ENCODE results near the gene RAB20. TPM values are rescaled to one million over a fixed set of nuclear protein-coding genes. Genes with fewer than 3 reads are reported as not detected.
"Not testable (repeated sequence)": the region's sequence is repeated elsewhere in the genome, so short reads cannot be mapped to it uniquely, and the experiment has no call there.

RAB20 gene
- total RNA-seq, 1 experiment from 2014 or later: 30.5 TPM

DNA sequence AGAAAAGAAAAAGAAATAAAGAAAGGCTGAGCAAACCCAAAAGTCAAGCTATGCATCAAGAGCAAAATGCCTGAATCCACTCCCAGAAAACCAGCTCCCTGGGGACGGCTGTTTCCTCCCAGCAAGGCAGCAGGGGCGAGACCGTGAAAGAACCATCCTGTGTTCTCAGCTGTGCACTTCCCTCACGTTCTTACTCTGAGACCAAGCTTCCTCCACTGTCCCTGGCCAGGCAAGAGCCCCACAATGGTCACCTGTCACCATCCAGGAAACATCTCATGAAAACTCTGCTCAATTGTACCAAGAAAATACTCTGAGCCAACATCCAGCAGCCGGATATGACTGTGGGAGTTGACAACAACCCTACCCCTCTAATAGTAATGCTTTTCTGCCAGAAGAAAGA is 22.9 kb downstream of the RAB20 start:
- in situ Hi-C loops (cut with HindIII; ENCODE audit: low pct_unique_long_range_greater_than_20kb, low sequenced_read_pairs): no loop called here
- DNase-seq (ENCODE audit: low read depth): no peak

DNA sequence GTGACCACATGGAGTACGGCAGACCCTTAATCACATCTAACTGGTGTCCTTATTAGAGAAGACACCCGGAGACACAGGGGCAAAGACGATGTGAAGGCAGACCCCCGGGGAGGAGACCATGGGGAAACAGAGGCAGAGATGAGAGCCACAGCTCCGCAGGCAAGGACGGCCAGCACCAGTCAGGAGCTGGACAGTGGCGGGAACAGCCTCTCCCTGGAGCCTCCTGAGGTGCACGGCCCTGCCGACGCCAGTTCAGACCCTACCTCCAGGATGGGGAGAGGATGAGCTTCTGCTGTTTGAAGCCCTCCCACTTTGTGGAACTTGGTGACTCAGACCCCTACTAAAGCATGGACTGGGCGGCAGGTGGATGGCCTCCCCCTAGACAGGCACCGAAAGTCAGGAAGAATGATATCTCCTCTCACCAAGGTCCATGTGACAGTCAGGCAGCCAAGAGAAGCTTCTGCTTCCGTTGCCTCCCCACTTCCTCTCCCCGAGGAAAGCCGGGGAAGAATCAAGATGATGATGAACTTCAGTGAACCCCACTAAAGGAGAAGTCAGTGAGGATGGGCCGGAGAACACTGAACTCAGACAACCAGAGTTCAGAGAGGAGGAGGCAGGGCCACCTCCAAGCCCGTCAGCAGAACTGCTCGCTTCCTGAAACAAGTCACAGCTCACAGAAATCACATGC is 25.4 kb downstream of the RAB20 start:
- no peak for DNase-seq (ENCODE audit: low read depth)
- in situ Hi-C loops (cut with HindIII; ENCODE audit: low pct_unique_long_range_greater_than_20kb, low sequenced_read_pairs): no loop called here

DNA sequence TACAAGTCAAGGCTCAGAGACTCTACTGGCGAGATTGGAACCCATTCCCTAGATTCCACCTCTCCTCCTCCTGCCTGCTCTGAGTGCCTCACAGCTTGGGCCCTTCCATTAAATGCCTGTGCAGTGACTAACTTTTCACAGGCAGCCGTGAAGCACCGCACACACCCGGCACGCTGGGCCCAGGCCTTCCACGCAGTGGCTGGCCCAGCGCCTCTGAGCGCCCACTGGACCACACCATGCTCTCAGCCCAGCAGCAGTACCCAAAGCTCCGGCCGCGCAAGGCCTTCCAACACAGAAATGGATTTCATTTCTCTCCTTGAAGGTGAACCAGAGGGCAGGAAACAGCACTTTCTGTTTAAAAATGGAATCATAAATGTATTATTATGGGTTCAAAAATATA is 26.0 kb downstream of the RAB20 start:
- no peak for DNase-seq (ENCODE audit: low read depth)
- in situ Hi-C loops (cut with HindIII; ENCODE audit: low pct_unique_long_range_greater_than_20kb, low sequenced_read_pairs): no loop called here

DNA sequence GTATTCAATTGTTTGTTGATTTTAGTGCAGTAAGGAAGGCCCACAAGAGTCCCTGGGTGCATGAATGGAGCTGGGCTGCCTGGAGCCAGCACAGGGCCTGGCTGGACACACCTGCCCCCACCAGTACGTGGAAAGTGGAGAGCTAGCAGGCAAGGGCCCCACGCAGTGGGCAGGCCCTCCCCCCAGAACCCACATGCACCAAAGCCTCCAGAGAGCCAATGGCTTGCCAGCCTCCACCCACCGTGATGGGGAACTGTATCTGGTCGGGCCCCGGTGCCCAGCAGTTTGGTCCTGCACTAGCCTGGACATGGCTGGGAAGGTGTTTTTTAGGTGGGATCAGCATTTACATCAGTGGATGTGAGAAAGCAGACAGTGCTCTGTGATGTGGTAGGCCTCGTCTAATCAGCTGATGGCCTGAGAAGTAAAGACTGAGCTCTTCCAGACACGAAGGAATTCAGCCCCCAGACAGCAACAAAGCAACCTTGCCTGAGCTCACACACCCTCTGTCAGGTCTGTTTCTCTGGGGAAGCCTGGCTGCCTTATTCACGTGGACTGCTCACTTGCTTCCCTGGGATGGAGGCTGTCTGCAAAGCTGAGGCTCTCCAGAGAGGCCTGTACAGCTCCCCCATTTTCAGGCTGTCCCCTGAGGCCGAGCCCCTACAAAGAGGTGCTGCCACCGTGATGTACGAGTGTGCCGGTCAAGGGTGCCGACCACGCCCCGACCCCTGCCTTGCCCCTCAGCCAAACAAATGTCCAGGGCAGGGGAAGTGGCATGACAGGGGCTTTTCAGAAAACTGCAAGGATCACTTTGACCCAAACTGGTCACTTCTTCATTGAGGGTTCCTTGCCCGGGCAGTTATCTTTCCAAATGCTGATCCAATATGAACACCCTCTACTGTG is 27.5 kb downstream of the RAB20 start:
- no peak for DNase-seq (ENCODE audit: low read depth)
- in situ Hi-C loops (cut with HindIII; ENCODE audit: low pct_unique_long_range_greater_than_20kb, low sequenced_read_pairs): no loop called here

DNA sequence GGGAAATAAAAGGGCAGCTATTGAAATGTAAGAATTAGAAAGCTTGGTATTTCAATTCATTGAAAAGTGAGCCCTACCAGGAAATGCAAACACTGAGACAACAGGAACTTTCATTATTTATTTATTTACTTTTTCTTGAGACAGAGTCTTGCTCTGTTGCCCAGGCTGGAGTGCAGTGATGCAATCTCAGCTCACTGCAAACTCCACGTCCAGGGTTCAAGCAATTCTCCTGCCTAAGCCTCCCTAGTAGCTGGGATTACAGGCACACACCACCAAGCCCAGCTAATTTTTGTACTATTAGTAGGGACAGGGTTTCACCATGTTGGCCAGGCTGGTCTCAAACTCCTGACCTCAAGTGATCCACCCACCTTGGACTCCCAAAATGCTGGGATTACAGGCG is 29.3 kb downstream of the RAB20 start:
- DNase-seq (ENCODE audit: low read depth); in situ Hi-C loops (cut with HindIII; ENCODE audit: low pct_unique_long_range_greater_than_20kb, low sequenced_read_pairs): not testable (repeated sequence)

DNA sequence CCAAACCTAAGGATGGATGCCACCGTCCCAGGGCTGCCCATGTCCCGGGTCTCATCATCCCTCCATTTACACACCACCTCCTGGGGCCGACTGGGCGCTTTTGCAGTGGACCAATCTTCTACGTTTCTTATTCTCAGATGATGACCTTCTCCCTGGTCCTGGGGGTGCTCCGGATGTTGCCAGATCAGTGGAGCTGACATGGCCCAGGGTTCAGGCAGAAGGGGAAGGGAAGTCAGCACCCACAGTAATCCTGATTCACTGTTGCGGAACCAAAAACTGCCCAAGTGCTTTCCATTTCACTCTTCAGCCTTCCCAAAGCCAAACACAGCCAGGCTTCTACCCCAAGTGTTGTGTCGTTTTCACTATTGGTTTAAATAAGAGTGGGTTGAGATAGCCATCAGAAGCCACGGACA is 29.8 kb downstream of the RAB20 start:
- in situ Hi-C loops (cut with HindIII; ENCODE audit: low pct_unique_long_range_greater_than_20kb, low sequenced_read_pairs): no loop called here

DNA sequence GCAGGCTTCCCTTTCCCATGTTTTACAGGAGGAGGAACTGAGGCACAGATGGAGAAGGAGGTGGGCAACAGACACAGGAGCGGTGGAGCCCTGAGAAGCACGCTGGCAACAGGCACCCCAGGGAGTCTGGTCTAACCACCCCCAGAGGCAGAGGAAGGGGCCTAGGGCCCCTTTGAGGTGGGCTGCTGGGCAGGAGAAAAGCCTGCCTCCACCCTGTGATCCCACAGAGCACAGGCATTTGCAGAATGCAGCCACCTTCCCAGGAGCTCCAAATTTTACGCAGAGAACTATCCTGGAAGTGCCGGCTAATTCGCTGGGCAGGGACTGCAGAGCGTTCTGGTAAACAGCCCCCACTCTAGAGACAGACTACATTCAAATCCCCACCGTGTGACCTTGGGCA is 30.4 kb downstream of the RAB20 start:
- DNase-seq (ENCODE audit: low read depth): no peak
- in situ Hi-C loops (cut with HindIII; ENCODE audit: low pct_unique_long_range_greater_than_20kb, low sequenced_read_pairs): no loop called here

More for the DNA sequence above, 29.8 kb downstream of the RAB20 start:
- no peak for DNase-seq (ENCODE audit: low read depth)

DNA sequence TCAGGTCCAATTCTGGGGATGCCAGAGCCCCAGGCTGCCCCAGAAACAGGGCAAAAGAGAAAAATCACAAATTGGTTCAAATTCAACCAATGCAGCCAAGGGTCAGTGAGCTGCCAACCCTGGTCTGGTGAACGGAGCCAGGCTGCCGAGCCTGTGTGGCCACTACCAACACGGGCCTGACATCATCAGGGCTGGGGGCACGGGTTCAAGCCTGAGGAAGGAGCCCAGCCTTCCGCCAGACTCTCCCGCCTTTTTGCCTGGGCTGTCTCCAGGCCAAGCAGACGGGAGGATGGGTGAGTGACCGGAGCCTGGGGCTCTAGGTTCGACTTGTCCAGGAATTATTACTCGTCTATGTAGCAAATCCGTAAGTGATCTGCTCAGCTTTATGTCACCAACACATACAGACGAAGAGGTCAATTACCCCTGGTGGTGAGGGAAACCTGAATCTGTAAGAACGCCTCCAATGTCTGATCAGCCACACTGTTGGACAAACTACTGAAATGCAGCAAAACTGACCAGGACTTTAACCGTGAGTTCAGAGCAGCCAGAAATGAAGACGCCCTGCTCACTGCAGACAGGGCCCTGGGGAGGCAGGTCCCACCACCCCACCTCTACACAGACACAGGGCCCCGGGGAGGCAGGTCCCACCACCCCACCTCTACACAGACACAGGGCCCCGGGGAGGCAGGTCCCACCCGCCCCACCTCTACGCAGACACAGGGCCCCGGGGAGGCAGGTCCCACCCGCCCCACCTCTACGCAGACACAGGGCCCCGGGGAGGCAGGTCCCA is 31.8 kb downstream of the RAB20 start:
- in situ Hi-C loops (cut with HindIII; ENCODE audit: low pct_unique_long_range_greater_than_20kb, low sequenced_read_pairs): no loop called here
- DNase-seq (ENCODE audit: low read depth): no peak

DNA sequence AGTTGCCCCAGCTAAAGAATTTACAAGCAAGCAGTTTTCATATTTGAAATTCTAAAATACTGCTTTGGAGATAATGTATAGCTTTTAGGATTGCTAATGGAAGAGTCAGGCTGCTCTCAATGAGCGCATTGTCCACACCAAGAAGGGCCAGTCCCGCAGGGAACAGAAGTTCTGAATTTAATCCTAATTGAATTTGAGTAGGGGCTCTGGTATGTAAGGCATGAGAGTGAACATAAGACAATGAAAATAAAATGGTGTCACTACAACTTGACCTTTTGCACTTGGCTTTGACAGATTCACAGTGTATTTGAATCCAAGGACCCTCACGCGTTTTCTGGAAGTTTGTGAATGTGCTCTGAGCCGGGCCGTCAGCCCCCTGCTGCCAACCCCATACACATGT is 32.6 kb downstream of the RAB20 start:
- in situ Hi-C loops (cut with HindIII; ENCODE audit: low pct_unique_long_range_greater_than_20kb, low sequenced_read_pairs): no loop called here
- DNase-seq (ENCODE audit: low read depth): no peak

DNA sequence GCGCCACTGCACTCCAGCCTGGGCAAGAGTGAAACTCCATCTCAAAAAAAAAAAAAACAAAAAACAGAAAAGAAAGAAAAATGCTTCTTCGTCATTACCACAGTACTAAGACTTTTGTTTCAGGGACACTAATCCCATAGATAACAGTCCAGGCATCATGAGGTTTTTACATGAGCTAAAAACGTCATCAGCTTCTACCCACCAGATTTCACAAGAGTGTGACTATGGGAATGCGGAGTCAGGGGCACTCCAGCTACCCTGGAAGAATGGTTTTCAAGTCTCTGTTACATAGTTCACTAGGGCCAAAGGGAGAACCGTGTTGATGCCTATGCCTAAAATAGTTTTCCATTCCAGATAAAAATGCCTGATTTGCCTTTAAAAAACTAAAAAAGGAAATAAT is 33.2 kb downstream of the RAB20 start:
- in situ Hi-C loops (cut with HindIII; ENCODE audit: low pct_unique_long_range_greater_than_20kb, low sequenced_read_pairs): no loop called here
- DNase-seq (ENCODE audit: low read depth): no peak

DNA sequence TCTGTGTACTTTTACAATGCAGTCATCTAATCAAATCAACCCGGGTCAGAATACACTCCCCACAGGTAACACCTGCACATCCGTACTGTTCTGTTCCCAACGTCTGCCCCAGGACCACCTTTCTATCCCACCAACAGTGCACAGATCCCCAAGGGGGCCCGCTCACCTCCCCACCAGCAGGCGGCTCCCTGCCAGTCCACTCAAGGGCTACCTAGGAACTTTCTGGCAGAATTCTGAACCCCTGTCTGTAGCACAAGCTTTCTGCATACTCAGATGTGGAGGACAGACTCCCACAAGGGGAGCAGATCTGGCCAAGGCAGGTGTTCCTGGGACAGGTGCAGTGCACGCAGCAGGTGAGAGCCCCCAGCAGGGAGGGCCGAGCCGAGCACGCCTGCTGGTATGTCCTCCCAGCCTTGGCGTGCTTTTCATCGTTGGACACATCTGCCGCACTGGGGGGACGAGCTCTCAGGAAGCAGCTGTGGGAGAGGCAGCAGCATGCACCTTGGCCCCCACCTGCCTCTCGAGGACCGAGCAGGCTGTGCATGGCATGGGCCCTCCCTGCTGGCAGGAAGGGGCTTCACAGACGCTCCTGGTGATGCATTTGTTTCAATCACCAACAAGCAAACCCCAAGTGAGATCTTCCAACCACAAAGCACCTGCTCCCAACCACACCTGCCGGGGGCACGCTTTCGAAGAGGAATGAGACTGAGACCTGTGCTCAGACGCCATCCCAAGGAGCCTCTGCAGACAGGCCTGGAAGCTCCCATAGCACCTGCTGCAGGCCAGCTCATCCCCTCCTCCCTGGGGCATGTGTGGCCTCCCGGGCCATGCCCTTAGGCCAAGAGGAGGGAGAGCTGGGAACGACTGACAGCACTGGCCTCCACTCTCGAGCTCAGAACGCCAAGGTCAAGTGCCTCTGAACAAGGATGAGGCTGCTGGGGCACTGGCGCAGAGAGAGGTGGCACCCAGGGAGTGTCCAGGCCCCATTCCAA is 35.9 kb downstream of the RAB20 start:
- DNase-seq (ENCODE audit: low read depth): no peak
- in situ Hi-C loops (cut with HindIII; ENCODE audit: low pct_unique_long_range_greater_than_20kb, low sequenced_read_pairs): no loop called here

DNA sequence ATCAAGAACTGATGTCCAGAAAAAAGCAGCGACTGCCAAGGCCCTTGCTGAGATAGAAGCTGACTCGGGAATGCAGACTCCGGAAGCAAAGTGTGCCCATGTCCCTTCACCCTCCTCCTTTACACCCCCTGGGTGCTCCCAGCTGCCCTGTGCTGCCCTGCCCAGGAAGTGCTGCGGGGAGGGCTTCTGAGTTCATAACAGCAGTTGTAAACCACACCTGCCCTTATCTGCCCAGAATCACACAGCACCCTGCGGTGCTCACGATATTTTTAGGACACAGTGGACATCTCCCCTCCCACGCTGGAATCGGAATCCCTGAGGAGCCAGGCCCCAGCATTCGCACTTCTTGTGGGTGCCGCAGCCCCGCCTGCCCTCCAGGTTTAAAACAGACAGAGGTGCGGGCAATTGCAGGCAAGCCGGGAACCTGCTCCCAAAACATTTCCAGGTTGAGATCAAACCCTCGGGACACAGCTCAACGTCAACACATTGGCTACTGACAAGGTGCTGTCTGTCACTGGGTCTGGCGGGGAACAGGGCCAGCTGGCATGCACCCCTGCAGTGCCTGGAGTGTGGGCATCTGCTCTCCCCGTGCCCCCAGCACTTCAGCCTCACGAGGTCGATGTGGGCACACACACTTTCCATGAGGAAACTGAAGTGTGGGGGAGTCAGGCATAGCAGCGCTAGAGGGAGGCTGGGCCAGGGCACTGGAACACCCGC is 36.8 kb downstream of the RAB20 start:
- DNase-seq (ENCODE audit: low read depth): no peak
- in situ Hi-C loops (cut with HindIII; ENCODE audit: low pct_unique_long_range_greater_than_20kb, low sequenced_read_pairs): no loop called here

DNA sequence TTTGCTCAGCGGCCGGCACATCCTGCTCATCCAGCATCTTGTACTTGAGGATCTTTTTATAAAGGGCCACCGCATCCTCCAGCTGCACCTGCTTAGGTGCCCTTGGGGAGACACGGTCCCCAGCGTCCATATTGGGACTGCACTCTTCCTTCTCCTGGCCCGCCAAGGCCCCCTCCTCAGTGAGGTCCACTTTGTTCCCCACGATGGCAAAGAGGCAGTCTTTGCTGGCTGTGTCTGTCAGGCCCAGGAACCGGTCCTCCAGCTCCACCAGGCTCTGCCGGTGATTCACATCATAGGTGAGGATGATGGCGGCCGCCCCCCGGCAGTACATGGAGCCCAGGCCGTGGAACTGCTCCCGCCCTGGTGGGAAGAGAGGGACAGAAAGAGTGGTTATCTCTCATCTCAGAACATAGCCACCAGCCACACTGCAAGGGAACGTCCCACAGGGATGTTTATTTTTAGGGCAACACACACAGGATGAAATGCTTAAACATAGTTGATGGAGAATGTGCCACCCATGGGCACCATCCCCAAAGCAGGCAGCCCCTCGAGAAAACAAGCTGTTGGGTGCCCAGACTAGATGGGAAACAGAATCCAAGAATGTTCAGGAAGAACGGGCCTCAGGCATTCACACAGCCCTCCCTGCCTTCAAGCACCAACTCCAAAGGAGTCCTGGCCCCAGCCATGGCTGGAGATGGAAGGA is 37.5 kb downstream of the RAB20 start:
- DNase-seq (ENCODE audit: low read depth): no peak
- in situ Hi-C loops (cut with HindIII; ENCODE audit: low pct_unique_long_range_greater_than_20kb, low sequenced_read_pairs): no loop called here

DNA sequence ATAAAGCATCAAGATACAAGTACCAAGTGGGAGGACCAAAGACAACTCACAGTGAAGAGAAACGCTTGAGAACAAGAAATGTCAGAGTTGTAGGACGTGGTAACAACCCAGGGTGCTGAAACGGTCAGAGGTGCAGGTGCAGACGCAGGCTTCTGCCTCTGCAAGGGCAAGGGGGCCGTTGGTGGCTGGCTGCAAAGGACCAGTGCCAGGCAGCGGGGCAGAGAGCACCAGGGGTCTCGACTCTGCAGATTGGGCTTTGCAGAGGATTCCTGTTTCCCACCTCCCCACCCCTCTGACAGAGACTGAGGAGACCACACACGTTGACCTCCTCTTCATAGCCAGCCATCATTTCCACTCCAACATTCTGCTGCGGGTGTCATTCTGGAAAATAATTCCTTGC is 38.3 kb downstream of the RAB20 start:
- in situ Hi-C loops (cut with HindIII; ENCODE audit: low pct_unique_long_range_greater_than_20kb, low sequenced_read_pairs): no loop called here
- no peak for DNase-seq (ENCODE audit: low read depth)

DNA sequence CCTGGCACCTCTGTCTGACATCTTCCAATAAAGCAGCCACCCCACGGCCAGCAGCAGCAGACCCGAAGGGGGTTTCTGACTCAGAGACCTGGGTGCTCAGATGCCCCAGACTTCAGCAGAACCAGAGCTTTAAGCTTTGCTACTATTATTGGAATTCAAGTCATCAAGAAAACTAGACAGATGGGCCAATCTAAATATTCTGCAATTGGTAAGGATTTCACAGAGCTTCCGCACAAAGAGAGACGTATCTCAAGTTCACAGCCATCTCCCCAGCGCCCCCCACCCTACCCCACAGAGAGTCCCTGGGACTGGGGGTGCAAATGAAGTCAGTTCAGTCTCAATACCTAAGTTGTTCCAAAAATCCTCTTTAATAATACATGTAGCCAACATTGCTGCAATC is 38.8 kb downstream of the RAB20 start:
- DNase-seq (ENCODE audit: low read depth): no peak
- in situ Hi-C loops (cut with HindIII; ENCODE audit: low pct_unique_long_range_greater_than_20kb, low sequenced_read_pairs): no loop called here

DNA sequence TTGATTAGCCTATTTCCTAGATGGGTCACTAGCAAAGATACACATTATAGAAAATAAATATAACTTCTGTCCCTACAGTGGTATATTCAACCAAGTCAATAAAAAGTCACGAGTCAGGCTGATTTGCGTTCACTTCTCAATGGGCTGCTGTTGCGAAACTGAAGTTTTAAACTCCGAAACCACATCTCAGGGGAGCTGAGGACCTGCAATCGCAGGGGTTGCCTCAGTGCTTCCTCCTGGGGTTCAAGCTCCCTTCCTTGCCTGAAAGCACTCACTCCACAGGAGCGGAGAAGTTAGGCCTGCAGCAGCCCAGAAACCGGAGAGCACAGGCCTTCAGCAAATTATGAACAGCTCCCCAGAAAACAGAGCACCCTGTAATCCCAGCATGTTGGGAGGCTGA is 39.6 kb downstream of the RAB20 start:
- no peak for DNase-seq (ENCODE audit: low read depth)
- in situ Hi-C loops (cut with HindIII; ENCODE audit: low pct_unique_long_range_greater_than_20kb, low sequenced_read_pairs): no loop called here

DNA sequence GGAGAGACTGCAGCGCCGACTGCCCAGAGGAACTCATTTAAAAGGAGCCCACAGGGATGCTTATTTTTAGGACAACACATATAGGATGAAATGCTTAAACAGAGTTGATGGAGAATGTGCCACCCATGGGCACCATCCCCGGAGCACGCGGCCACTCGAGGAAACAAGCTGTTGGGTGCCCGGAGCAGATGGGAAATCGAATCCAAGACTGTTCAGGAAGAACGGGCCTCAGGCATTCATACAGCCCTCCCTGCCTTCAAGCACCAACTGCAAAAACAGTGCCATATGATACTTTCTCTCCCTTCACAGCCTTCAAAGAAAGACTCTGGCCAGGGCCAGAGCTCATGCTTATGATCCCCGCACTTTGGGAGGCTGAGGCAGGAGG is 40.2 kb downstream of the RAB20 start:
- DNase-seq (ENCODE audit: low read depth): no peak
- in situ Hi-C loops (cut with HindIII; ENCODE audit: low pct_unique_long_range_greater_than_20kb, low sequenced_read_pairs): no loop called here
